ENCODE measurements around the gene CHTF18. TPM values are rescaled to one million over a fixed set of nuclear protein-coding genes. Genes with fewer than 3 reads are reported as not detected.

The CHTF18 gene
- polyA plus RNA-seq, 3 donors from 2014 or later, result 6.3 to 9.2 TPM; not detected in 1

DNA sequence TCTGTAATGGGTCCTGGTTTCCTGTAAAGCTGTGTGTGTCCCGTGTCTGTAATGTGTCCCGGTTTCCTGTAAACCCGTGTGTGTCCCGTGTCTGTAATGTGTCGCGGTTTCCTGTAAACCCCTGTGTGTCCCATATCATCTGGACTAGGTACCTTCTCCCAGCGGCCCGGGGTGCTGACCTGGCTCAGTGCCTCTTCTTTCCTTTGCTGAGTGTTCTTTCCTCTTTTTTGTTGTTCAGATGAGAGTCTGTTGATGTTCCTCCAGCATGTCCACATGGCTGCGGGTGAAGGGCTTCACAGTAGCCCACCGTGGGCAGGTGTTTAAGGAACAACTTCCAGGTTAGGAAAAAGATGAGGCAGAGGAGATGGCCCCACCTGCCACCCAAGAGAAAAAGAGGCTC, 58.7 kb downstream of the CHTF18 start:
- Mint-ChIP-seq H3K9me3 (peaks cover 0 to 11% (median 2%) of the 10 kb centered on the region in 6 donors), H3K27me3 (ENCODE audit: low read depth in 3 of 3) (peaks cover 0 to 5% (median 0%) of the 10 kb centered on the region in 3 donors), H3K36me3 (no peaks in the 10 kb centered on the region), H3K27ac (no peak overlapping the region), H3K4me3 (no peak overlapping the region), H3K4me1 (no peaks in the 10 kb centered on the region)
- no peak for DNase-seq

Other genes starting within 250 kb of the CHTF18 start
- gene PRR35, start 228.2 kb upstream of the CHTF18 start, polyA plus RNA-seq, result not detected
- under 1 TPM in 2 of 3 donors, not detected in 1; 0.42 to 0.61 TPM for gene NHLRC4, start 221.6 kb upstream of the CHTF18 start, polyA plus RNA-seq
- gene PIGQ, start 218.7 kb upstream of the CHTF18 start, polyA plus RNA-seq, result 10 to 100 TPM; 10.5 to 17.7 (median 12.6) TPM
- 10 to 100 TPM in 1 of 3 donors, 1 to 10 TPM in 2; 4.6 to 17.5 (median 5.8) TPM for gene RAB40C, start 198.6 kb upstream of the CHTF18 start, polyA plus RNA-seq
- gene WFIKKN1, start 157.6 kb upstream of the CHTF18 start, polyA plus RNA-seq, result under 1 TPM in 2 of 3 donors, not detected in 1; 0.17 to 0.19 TPM
- 100 to 1,000 TPM in 1 of 3 donors, 10 to 100 TPM in 2; 89.3 to 128 (median 93.9) TPM for gene METTL26, start 152.3 kb upstream of the CHTF18 start, polyA plus RNA-seq
- 10 to 100 TPM; 16.8 to 36.3 (median 22.8) TPM for gene MCRIP2, start 146.8 kb upstream of the CHTF18 start, polyA plus RNA-seq
- 1 to 10 TPM in 2 of 3 donors, not detected in 1; 1.2 to 2.4 TPM for gene WDR90, start 139.3 kb upstream of the CHTF18 start, polyA plus RNA-seq
- gene RHOT2, start 120.5 kb upstream of the CHTF18 start, polyA plus RNA-seq, result 10 to 100 TPM; 36.8 to 53.3 (median 43.0) TPM
- not detected for gene RHBDL1, start 112.9 kb upstream of the CHTF18 start, polyA plus RNA-seq
- 100 to 1,000 TPM; 183 to 225 (median 194) TPM for gene STUB1, start 108.2 kb upstream of the CHTF18 start, polyA plus RNA-seq
- 10 to 100 TPM; 38.3 to 63.5 (median 47.4) TPM for gene JMJD8, start 104.3 kb upstream of the CHTF18 start, polyA plus RNA-seq
- 10 to 100 TPM in 1 of 3 donors, 1 to 10 TPM in 2; 4.9 to 15.1 (median 5.2) TPM for gene WDR24, start 98.2 kb upstream of the CHTF18 start, polyA plus RNA-seq
- under 1 TPM in 1 of 3 donors, not detected in 2; 0.20 TPM for gene FBXL16, start 82.8 kb upstream of the CHTF18 start, polyA plus RNA-seq
- 10 to 100 TPM; 29.6 to 61.7 (median 45.4) TPM for gene METRN, start 73.5 kb upstream of the CHTF18 start, polyA plus RNA-seq
- gene ANTKMT, start 67.5 kb upstream of the CHTF18 start, polyA plus RNA-seq, result 100 to 1,000 TPM in 1 of 3 donors, 10 to 100 TPM in 2; 71.7 to 110 (median 94.1) TPM
- 1 to 10 TPM in 2 of 3 donors, under 1 TPM in 1; 0.34 to 1.7 (median 1.4) TPM for gene CCDC78, start 62.2 kb upstream of the CHTF18 start, polyA plus RNA-seq
- 10 to 100 TPM in 1 of 3 donors, 1 to 10 TPM in 2; 6.4 to 12.0 (median 9.1) TPM for gene HAGHL, start 61.5 kb upstream of the CHTF18 start, polyA plus RNA-seq
- gene CIAO3, start 47.6 kb upstream of the CHTF18 start, polyA plus RNA-seq, result 10 to 100 TPM in 2 of 3 donors, 1 to 10 TPM in 1; 4.6 to 25.5 (median 17.5) TPM
- gene MSLN, start 27.9 kb upstream of the CHTF18 start, polyA plus RNA-seq, result not detected
- 10 to 100 TPM; 23.9 to 49.9 (median 27.7) TPM for gene RPUSD1, start 239 bp upstream of the CHTF18 start, polyA plus RNA-seq
- not detected for gene GNG13, start 12.1 kb downstream of the CHTF18 start, polyA plus RNA-seq
- 10 to 100 TPM; 12.2 to 15.5 (median 12.6) TPM for gene LMF1, start 182.4 kb downstream of the CHTF18 start, polyA plus RNA-seq
- under 1 TPM in 1 of 3 donors, not detected in 2; 0.12 TPM for gene SOX8, start 193.2 kb downstream of the CHTF18 start, polyA plus RNA-seq